Glutamatergic neuron (in vitro differentiated cells): Measurements from ENCODE around the gene MRI1. TPM values are rescaled to one million over a fixed set of nuclear protein-coding genes. Genes with fewer than 3 reads are reported as not detected.
"Not testable (repeated sequence)": the region's sequence is repeated elsewhere in the genome, so short reads cannot be mapped to it uniquely, and the experiment has no call there.

ENCODE experiments used
- DNase-seq: peaks from one replicate; pipeline ENCODE4 v3.0.0; 2022
- H3K27ac Mint-ChIP-seq: one replicate; pipeline ENCODE4 v1.8.0; 2020; ENCODE audit warnings: mild to moderate bottlenecking, mixed read lengths, inconsistent platforms; ENCODE audit not compliant: unreplicated experiment
- H3K27me3 Mint-ChIP-seq: one replicate; pipeline ENCODE4 v1.8.0; 2020; ENCODE audit warnings: mild to moderate bottlenecking, moderate library complexity, mixed read lengths, inconsistent platforms; ENCODE audit not compliant: unreplicated experiment
- H3K36me3 Mint-ChIP-seq: one replicate; pipeline ENCODE4 v1.8.0; 2020; ENCODE audit warnings: mild to moderate bottlenecking, mixed read lengths, inconsistent platforms; ENCODE audit not compliant: unreplicated experiment
- H3K4me1 Mint-ChIP-seq: one replicate; pipeline ENCODE4 v1.8.0; 2020; ENCODE audit warnings: mild to moderate bottlenecking, low read depth, mixed read lengths, inconsistent platforms; ENCODE audit not compliant: unreplicated experiment
- H3K4me3 Mint-ChIP-seq: one replicate; pipeline ENCODE4 v1.8.0; 2020; ENCODE audit warnings: mild to moderate bottlenecking, mixed read lengths, inconsistent platforms; ENCODE audit not compliant: unreplicated experiment
- H3K9me3 Mint-ChIP-seq: one replicate; pipeline ENCODE4 v1.8.0; 2020; ENCODE audit warnings: mild to moderate bottlenecking, moderate library complexity, mixed read lengths, inconsistent platforms; ENCODE audit not compliant: unreplicated experiment
- total RNA-seq: library from RNA; stranded (reverse); fragmentation: NEBNext Ultra II Directional; extraction: Animal tissue kit (Norgen Biotek cat#: 25700); gene quantifications from one replicate; pipeline ENCODE4 v1.2.1, GENCODE V29; 2021; ENCODE audit not compliant: unreplicated experiment
- TF ChIP-seq, protein P1 (sequence below): fragments of 200-600 bp; sonication (generic); IDR thresholded peaks from one replicate; pipeline ENCODE4 v1.5.0; 2021; ENCODE audit not compliant: partially characterized antibody, unreplicated experiment

Gene MRI1
- total RNA-seq, 1 donor from 2014 or later: 21.9 TPM

DNA sequence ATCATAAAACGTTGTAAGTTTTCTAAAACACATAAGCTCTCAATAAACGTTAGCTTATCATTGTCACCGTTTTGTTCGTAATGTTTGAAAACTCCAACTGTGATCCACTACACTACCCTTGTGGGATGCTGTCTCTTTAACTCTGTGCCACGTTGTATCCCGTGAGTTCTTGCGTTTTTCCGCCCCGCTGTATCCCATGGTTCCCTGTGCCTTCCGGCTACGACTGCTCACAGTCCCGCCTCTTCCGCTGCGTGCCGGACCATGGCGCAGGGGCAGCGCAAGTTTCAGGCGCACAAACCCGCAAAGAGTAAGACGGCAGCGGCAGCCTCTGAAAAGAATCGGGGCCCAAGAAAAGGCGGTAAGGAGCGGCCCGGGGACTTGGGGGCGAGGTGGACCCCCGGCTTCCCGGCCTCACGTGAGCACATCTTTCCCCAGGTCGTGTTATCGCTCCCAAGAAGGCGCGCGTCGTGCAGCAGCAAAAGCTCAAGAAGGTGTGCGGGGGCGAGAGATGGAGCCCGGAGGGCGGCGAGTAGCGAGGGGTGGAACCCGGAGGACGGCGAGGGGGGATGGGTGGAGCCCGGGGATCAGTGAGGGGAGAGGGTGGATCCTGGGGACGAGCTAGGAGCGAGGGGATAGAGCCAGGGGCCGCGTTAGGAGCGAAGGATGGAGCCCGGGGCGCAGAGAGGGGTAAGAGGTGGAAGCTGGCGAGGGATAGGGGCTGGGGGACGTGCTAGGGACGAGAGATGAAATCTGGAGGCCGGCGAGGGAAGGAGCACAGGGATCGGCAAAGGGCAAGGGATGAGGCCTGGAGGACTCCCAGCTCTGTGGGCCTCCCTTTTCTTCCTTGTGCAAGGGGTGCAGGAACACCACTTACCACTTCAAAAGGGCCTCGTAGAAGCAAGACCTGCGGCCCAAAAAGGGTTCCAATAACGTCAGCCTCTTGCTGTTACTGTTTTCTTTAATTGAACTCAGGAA lies 10.2 kb downstream of the MRI1 start, which contains the start of gene C19orf53:
C19orf53 (plus strand) TSS at position 240 of the 975 bp plus-strand sequence; CDS start at position 262, 22 bp downstream.
- Mint-ChIP-seq H3K4me1 (no peaks in the 10 kb centered on the region), H3K4me3 (peak within 1 kb of the TSS; percentile 95), H3K36me3 (no peaks in the 10 kb centered on the region), H3K27me3 (peaks cover 5% of the 10 kb centered on the region), H3K27ac (peak within 1 kb of the TSS; percentile 94), H3K9me3 (peaks cover 2% of the 10 kb centered on the region)
- peak; percentile 89 for DNase-seq
- TF ChIP-seq, protein P1, sequence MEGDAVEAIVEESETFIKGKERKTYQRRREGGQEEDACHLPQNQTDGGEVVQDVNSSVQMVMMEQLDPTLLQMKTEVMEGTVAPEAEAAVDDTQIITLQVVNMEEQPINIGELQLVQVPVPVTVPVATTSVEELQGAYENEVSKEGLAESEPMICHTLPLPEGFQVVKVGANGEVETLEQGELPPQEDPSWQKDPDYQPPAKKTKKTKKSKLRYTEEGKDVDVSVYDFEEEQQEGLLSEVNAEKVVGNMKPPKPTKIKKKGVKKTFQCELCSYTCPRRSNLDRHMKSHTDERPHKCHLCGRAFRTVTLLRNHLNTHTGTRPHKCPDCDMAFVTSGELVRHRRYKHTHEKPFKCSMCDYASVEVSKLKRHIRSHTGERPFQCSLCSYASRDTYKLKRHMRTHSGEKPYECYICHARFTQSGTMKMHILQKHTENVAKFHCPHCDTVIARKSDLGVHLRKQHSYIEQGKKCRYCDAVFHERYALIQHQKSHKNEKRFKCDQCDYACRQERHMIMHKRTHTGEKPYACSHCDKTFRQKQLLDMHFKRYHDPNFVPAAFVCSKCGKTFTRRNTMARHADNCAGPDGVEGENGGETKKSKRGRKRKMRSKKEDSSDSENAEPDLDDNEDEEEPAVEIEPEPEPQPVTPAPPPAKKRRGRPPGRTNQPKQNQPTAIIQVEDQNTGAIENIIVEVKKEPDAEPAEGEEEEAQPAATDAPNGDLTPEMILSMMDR: no peak

DNA sequence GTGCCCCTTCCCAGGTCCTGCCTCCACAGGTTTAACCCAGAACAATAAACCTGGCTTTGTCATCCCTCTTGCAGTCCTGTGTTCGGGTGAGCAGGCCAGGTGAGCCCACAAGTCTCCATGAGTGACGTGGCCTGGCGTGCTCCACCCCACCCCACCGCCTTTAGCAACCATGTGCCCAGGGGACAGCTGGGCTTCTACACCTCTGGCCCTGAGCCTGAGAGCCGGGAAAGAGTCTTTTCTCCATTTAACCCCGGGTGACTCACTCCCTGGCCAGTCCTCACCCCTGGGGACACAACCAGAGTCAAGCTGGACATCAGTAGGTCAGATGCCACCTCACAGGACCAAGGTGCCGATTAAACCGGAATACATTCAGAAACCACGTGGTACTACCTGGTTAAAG lies 14.1 kb downstream of the MRI1 start:
- TF ChIP-seq, protein P1: no peak
- Mint-ChIP-seq H3K27me3 (peaks cover 5% of the 10 kb centered on the region), H3K4me3 (no peak overlapping the region), H3K36me3 (no peaks in the 10 kb centered on the region), H3K9me3 (peaks cover 2% of the 10 kb centered on the region), H3K27ac (no peak overlapping the region), H3K4me1 (no peaks in the 10 kb centered on the region)
- no peak for DNase-seq

DNA sequence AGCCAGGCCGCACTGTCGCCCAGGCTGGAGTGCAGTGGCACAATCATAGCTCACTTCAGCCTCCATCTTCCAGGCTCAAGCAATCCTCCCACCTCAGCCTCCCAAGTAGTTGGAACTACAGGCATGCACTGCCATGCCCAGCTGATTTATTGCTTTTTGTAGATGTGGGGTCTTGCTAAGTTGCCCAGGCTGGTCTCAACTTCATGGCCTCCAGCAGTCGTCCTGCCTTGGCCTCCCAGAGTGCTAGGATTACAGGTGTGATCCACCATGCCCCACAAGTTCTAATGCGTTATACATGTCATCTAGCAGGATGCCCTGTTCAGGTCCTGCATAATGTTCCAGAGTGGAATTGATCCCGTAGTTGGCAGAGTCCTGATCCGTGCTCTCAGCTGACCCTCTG lies 14.5 kb downstream of the MRI1 start:
- H3K9me3 Mint-ChIP-seq: peaks cover 2% of the 10 kb centered on the region
- no peaks in the 10 kb centered on the region for H3K4me1 Mint-ChIP-seq
- H3K36me3 Mint-ChIP-seq: no peaks in the 10 kb centered on the region
- no peak overlapping the region for H3K4me3 Mint-ChIP-seq
- H3K27ac Mint-ChIP-seq: no peak overlapping the region
- no peak for DNase-seq
- TF ChIP-seq, protein P1: no peak
- peaks cover 5% of the 10 kb centered on the region for H3K27me3 Mint-ChIP-seq

DNA sequence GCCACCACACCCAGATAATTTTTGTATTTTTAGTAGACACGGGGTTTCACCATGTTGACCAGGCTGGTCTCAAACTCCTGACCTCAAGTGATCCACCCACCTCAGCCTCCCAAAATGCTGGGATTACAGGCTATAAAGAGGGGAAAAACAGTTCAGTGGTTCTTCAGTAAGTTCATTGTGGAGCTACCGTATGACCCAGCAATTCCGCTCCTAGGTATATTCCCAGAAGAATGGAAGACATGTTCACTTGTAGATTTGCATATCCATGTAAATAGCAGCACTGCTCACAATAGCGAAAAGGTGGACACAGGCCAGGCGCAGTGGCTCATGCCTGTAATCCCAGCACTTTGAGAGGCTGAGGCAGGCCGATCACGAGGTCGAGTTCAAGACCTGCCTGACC lies 15.5 kb downstream of the MRI1 start:
- not testable (repeated sequence) for H3K9me3 Mint-ChIP-seq, H3K4me1 Mint-ChIP-seq, H3K27ac Mint-ChIP-seq, H3K4me3 Mint-ChIP-seq, H3K27me3 Mint-ChIP-seq, H3K36me3 Mint-ChIP-seq, DNase-seq

DNA sequence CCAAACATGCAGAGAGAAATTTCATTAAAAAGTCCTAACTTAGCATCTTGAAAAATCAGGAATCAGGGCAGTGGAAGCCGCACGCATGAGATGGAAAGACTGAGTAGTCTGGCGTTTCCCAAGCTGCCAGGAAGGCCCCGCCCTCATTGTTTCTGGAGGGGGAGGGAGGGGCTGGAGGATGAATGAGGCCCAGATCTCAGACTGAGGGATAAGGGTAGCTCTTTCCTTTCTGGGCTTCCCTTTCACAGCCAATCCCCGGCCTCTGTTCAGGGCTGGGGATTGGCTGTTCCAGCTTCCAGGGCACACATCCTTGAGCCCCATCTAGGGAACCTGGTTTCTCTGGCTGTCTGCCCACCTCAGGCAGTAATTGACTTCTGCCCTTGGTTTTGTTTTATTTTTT lies 17.2 kb downstream of the MRI1 start:
- no peaks in the 10 kb centered on the region for H3K27me3 Mint-ChIP-seq
- H3K4me3 Mint-ChIP-seq: no peak overlapping the region
- peaks cover 2% of the 10 kb centered on the region for H3K9me3 Mint-ChIP-seq
- no peaks in the 10 kb centered on the region for H3K36me3 Mint-ChIP-seq
- TF ChIP-seq, protein P1: no peak
- no peak overlapping the region for H3K27ac Mint-ChIP-seq
- H3K4me1 Mint-ChIP-seq: no peaks in the 10 kb centered on the region
- peak; percentile 62 for DNase-seq
